ENCODE data around the gene ZBTB4.
A peak's percentile ranks its signal among the peaks of the same experiment; 100 is the strongest.
"Not testable (repeated sequence)": the region's sequence is repeated elsewhere in the genome, so short reads cannot be mapped to it uniquely, and the experiment has no call there.

The ZBTB4 gene

GRCh38 chr17:7491583-7491982, 12.2 kb upstream of the ZBTB4 start:
- DNase-seq (no peak), ATAC-seq (no peak)

GRCh38 chr17:7490144-7490543, 10.7 kb upstream of the ZBTB4 start:
- ATAC-seq (no peak), DNase-seq (no peak)

DNA sequence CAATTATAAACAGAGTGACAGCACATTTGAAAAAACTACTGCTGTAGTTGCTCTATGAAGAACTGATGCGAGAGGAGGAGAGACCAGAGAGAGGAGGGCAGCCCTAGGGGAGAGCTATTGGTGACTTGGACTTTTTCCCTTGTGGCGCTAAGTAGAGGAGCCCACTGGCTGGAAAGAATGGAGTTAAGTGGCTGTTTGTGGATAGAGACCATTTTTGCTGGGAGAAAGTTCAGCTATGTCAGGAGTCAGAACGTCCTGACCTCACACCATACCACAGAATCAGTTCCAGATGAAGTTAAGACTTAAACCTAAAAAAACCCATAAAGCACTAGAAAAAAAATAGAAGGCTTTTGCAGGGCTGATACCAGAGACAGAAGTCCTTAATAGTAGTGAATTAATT, 6.8 kb upstream of the ZBTB4 start:
- DNase-seq, result no peak
- ATAC-seq, result no peak

- no peak for DNase-seq
- no peak for ATAC-seq
Observed at GRCh38 chr17:7484919-7485377, 5.5 kb upstream of the ZBTB4 start.

GRCh38 chr17:7484067-7484918, 4.9 kb upstream of the ZBTB4 start, which contains the start of gene POLR2A:
POLR2A (plus strand) TSS chr17:7484366.
- ATAC-seq, result peak; percentile 73
- peak; percentile 98 for DNase-seq

DNA sequence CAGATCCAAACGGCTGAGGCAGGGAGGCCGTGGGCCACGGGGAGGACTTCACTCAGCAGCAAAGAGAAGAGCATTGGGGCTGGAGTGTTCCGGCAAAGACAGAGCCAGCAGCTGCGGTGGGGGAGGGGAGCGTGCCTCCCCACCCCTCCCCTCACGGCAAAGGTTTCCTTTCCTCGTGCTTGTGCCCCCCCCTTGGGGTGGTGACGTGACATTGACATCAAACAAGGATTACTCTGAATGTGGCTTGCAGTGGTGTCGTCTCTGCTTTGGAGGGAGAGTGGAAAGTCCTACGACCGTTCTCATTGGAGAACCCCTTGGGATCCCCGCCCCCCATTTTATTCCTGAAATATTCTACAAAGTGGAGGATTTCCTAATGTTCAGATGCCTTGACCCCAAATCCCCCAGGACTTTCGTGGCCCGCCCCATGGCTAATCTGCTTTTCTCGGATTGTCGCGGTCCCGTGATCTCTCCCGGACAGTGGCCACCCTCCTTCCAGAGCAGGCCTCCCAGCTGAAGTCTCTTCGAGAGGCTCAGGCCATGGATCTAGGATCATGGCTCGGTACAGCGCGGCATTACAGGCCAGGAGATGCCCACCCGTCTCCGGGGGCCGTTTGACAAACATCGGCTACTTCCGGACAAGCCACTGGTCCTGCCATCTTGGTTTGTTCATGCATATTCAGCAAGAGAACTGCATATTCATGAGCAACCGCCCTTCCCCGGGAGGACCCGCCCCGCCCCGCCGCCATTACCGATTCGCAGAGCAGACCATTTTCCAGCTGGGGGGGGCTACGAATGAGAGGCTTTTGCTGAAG, 4.0 kb upstream of the ZBTB4 start:
- ATAC-seq, result peak; percentile 57

GRCh38 chr17:7482742-7483088, 3.3 kb upstream of the ZBTB4 start:
- not testable (repeated sequence) for ATAC-seq, DNase-seq

More for the DNA sequence above, 4.0 kb upstream of the ZBTB4 start:
- DNase-seq, result peak; percentile 95

- not testable (repeated sequence) for ATAC-seq, DNase-seq
Observed at GRCh38 chr17:7481842-7482741, 2.7 kb upstream of the ZBTB4 start.

DNA sequence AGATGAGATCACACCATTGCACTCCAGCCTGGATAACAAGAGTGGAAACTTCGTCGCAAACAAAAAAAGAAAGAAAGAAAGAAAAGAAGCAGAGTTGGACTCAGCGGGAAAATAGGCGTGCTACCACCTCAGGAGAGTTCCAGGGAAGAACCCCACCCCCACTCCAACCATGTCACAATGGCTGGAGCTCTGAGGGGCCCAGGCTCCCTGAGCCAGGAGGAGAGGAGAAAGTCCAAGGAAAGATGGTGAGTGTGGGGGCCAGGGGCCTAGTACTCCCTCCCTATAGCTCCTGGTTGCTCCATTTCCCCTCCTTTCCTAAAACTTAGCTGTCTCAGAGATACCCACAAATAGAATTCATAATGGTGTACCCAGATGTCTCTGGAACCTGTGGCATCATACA, 1.8 kb upstream of the ZBTB4 start, which contains the start of gene SLC35G6:
Gene SLC35G6, plus strand, starts transcription at position 172 of the 400 bp plus-strand sequence. Its CDS starts 71 bp downstream, at position 243.
- not testable (repeated sequence) for ATAC-seq, DNase-seq

- DNase-seq, result no peak
- no peak for ATAC-seq
Observed at GRCh38 chr17:7480089-7480384, 606 bp upstream of the ZBTB4 start.

DNA sequence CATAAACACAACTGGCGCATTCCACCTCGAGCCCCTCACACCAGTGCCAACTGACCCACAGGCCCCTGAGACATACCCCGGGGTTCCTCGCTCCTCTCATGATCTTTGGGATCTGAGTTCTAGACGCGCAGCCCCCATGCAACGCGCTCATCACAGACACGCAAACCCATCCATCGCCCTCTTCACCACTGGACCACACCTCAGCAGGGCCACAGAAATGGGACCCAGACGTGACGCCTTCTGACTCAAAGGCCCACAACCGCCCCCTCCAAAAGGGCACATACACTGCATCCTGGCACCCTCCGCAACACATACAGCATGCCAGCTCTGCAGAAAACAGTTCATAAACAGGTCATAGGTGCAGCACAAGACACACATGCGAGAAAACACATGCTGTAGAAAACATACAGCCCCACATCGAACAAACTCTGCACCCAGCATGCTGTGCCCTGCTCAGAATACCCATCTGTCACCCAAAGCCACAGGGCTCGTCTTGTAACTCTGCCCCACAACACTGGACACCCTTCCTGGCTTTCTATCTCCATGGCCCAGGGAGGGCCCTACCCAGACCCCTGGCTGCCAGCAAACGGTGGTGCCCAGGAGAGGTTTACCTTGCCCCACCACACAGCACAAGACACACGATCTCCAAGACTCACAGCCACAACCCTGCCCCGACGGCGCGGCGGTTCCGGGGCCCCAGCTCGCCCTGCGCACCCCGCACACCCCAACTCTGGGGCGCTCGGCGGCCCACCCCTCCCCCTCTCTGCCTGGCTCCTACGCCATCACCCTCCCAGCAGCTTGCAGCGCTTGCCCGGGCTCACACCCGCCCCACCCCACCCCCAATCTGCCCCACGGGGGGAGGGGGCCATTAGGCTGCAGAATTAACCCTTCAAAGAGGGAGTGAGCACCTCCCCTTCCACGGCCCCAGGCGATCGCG, 887 bp downstream of the ZBTB4 start:
- ATAC-seq (peak; percentile 36), DNase-seq (peak; percentile 70)

DNA sequence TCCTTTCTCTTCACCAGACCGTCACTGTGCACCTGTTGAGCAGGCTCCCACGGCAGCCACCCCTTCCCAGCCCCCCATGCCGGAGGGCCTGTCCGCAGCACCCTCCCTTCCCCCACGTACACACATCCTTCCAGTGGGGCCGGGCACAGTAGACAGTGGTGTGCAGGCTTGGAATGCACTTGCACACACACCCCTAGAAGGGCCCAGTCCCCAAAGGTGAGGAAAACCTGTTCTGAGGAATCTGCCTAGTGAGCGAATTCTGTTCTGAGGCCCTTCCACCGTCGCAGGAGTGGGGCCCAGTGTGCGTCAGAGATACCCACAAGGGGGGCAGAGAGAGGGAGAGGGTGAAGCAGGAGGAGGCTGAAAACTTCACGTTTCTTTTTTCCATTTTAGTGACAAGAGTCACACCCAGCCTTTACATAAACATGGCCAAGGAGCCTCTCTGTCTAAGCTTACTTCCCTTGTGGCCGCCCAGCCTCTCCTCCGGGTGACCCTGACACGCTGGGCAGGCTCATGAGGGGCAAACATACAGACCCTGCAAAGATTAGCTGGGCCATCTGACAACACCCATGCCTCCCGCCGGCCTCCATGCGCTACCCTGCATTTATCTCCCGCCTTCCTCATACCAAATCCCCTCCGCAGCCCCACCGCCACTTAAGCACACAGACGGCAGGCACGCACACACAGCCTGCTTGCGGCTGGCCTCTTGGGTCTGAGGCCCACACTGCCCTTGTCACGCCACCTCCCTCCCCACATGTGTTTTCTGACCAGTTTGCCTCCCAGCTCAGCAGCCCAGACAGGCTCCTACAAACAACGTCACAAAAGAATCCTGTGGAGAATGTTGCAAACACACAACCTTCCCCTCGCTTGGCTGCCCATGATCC, 1.8 kb downstream of the ZBTB4 start:
- peak; percentile 62 for DNase-seq
- peak; percentile 38 for ATAC-seq

GRCh38 chr17:7476951-7477350, 2.5 kb downstream of the ZBTB4 start:
- ATAC-seq (no peak), DNase-seq (no peak)

- ATAC-seq (no peak), DNase-seq (no peak)
Observed at GRCh38 chr17:7476494-7476893, 2.9 kb downstream of the ZBTB4 start.

GRCh38 chr17:7475764-7476422, 3.5 kb downstream of the ZBTB4 start:
- ATAC-seq (no peak), DNase-seq (no peak)

- not testable (repeated sequence) for ATAC-seq, DNase-seq
Observed at GRCh38 chr17:7474767-7475166, 4.7 kb downstream of the ZBTB4 start.

- DNase-seq (no peak), ATAC-seq (no peak)
Observed at GRCh38 chr17:7471729-7472128, 7.7 kb downstream of the ZBTB4 start.

DNA sequence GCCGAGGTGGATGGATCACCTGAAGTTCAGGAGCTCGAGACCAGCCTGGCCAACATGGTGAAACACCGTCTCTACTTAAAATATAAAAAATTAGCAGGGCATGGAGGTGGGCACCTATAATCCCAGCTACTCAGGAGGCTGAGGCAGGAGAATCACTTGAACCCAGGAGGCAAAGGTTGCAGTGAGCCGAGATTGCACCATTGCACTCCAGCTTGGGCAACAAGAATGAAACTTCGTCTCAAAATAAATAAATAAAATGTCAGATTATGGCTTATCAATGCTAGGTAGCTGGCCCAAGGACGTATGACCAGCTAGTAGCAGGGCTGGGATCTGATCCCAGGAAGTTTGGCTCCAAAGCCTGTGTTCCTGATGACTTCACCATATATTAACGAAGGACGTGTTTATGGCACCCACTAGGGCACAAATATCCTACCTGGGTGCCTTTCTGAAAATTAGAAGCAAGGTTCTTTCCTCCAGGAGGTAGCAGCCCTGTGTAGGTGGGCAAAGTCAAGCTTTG, 8.9 kb downstream of the ZBTB4 start:
- not testable (repeated sequence) for DNase-seq, ATAC-seq

GRCh38 chr17:7469843-7470242, 9.6 kb downstream of the ZBTB4 start:
- not testable (repeated sequence) for ATAC-seq, DNase-seq
